ENCODE results near the gene HINT1.

- no peak for TF ChIP-seq EZH2 (IDR thresholded peaks at IDR 0.05; ENCODE audit: borderline replicate concordance, low read depth, low read length, poor library complexity, severe bottlenecking)
- TF ChIP-seq, protein P1, sequence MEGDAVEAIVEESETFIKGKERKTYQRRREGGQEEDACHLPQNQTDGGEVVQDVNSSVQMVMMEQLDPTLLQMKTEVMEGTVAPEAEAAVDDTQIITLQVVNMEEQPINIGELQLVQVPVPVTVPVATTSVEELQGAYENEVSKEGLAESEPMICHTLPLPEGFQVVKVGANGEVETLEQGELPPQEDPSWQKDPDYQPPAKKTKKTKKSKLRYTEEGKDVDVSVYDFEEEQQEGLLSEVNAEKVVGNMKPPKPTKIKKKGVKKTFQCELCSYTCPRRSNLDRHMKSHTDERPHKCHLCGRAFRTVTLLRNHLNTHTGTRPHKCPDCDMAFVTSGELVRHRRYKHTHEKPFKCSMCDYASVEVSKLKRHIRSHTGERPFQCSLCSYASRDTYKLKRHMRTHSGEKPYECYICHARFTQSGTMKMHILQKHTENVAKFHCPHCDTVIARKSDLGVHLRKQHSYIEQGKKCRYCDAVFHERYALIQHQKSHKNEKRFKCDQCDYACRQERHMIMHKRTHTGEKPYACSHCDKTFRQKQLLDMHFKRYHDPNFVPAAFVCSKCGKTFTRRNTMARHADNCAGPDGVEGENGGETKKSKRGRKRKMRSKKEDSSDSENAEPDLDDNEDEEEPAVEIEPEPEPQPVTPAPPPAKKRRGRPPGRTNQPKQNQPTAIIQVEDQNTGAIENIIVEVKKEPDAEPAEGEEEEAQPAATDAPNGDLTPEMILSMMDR (conservative IDR thresholded peaks at IDR 0.05; ENCODE audit: low read depth, low read length): no peak
These were observed 54.8 kb downstream of the HINT1 start for GRCh38 chr5:131110256-131110594.
